SK-N-SH (cell line): ENCODE measurements around the gene PARP8. TPM values are rescaled to one million over a fixed set of nuclear protein-coding genes. Genes with fewer than 3 reads are reported as not detected.

Source experiments
- CTCF ChIA-PET: fragments of 300-600, 350-600 bp; formaldehyde crosslinking; extraction: SDS; loops from one replicate; lab custom pipeline; 2021; lab: Yijun Ruan, JAX
- POLR2A ChIA-PET: fragments of 350-600 bp; sonication (Branson Sonifier 250); formaldehyde crosslinking; extraction: SDS; loops from one replicate; lab custom pipeline; 2020; ENCODE audit warnings: antibody characterized with exemption, inconsistent platforms; lab: Yijun Ruan, JAX
- DNase-seq: peaks from one replicate; pipeline ENCODE4 v3.0.0; 2012
- H2AFZ ChIP-seq: fragments of 200-600 bp; sonication (generic); 2 replicates; pipeline ENCODE4 v1.8.1; 2016; ENCODE audit warnings: antibody characterized with exemption, mild to moderate bottlenecking, low read depth
- H3F3A ChIP-seq: fragments of 200-600 bp; sonication (generic); replicated peaks from 2 replicates; pipeline ENCODE3; 2016; ENCODE audit warnings: antibody characterized with exemption, mild to moderate bottlenecking; ENCODE audit not compliant: insufficient read depth
- H3K27ac ChIP-seq, 2 experiments: fragments of 200-500 bp in 1 of 2; fragments of 200-600 bp in 1 of 2; sonication (Bioruptor generic) in 1 of 2; sonication (generic), shearing (Covaris generic) in 1 of 2; 2 replicates each; pipeline versions ENCODE4 v1.5.1 to v1.6.1; 2014 to 2016; ENCODE audit warnings: low read depth in 2 of 2, inconsistent platforms in 1 of 2, low read length in 1 of 2, mild to moderate bottlenecking in 1 of 2, mixed read lengths in 1 of 2
- H3K27me3 ChIP-seq: fragments of 200-600 bp; sonication (generic), shearing (Covaris generic); 2 replicates; pipeline ENCODE4 v1.6.1; 2016; ENCODE audit warnings: mixed run types; ENCODE audit not compliant: insufficient read depth
- H3K36me3 ChIP-seq, 2 experiments: fragments of 200-500 bp in 1 of 2; fragments of 200-600 bp in 1 of 2; sonication (Bioruptor generic) in 1 of 2; sonication (generic) in 1 of 2; replicated peaks in 1 of 2; 2 replicates each; pipeline versions ENCODE3 to v1.5.1; 2014 to 2016; ENCODE audit warnings: low read length in 1 of 2, mild to moderate bottlenecking in 1 of 2; ENCODE audit not compliant: insufficient read depth in 2 of 2, control insufficient read depth in 1 of 2
- H3K4me1 ChIP-seq, 2 experiments: fragments of 200-500 bp in 1 of 2; fragments of 200-600 bp in 1 of 2; sonication (Bioruptor generic) in 1 of 2; sonication (generic), shearing (Covaris generic) in 1 of 2; 2 replicates each; pipeline versions ENCODE4 v1.5.1 to v1.6.1; 2014 to 2016; ENCODE audit warnings: low read depth in 1 of 2, low read length in 1 of 2, mixed run types in 1 of 2; ENCODE audit not compliant: insufficient read depth in 2 of 2, control insufficient read depth in 1 of 2
- H3K4me2 ChIP-seq: fragments of 200-600 bp; sonication (generic), shearing (Covaris generic); 2 replicates; pipeline ENCODE4 v1.6.1; 2017; ENCODE audit warnings: mixed run types
- H3K4me3 ChIP-seq, 2 experiments: fragments of 200-500 bp in 1 of 2; fragments of 200-600 bp in 1 of 2; sonication (Bioruptor generic) in 1 of 2; sonication (generic), shearing (Covaris generic) in 1 of 2; 2 replicates each; pipeline versions ENCODE4 v1.5.1 to v1.8.1; 2014 to 2016; ENCODE audit warnings: low read depth in 2 of 2, inconsistent platforms in 1 of 2, low read length in 1 of 2, mild to moderate bottlenecking in 1 of 2, mixed read lengths in 1 of 2, moderate library complexity in 1 of 2
- H3K79me2 ChIP-seq: fragments of 200-600 bp; sonication (generic); 2 replicates; pipeline ENCODE4 v1.8.1; 2017; ENCODE audit warnings: mild to moderate bottlenecking; ENCODE audit not compliant: insufficient read depth
- H3K9ac ChIP-seq: fragments of 200-600 bp; sonication (generic); 2 replicates; pipeline ENCODE4 v1.6.1; 2017; ENCODE audit warnings: mixed run types
- H3K9me2 ChIP-seq: fragments of 200-600 bp; sonication (generic); 2 replicates; pipeline ENCODE4 v1.6.1; 2017; ENCODE audit warnings: mixed run types
- H3K9me3 ChIP-seq: fragments of 200-600 bp; sonication (generic); 2 replicates; pipeline ENCODE4 v1.6.1; 2017; ENCODE audit warnings: mixed run types, mild to moderate bottlenecking, moderate library complexity
- H4K20me1 ChIP-seq: fragments of 200-600 bp; sonication (generic); 2 replicates; pipeline ENCODE4 v1.6.1; 2017; ENCODE audit warnings: mild to moderate bottlenecking, mixed run types; ENCODE audit not compliant: insufficient read depth
- CHD2 ChIP-seq: fragments of 150-350 bp; IDR thresholded peaks from 2 replicates; pipeline ENCODE4 v1.6.1; 2018; ENCODE audit warnings: low read length; ENCODE audit not compliant: partially characterized antibody
- ELF1 ChIP-seq: IDR thresholded peaks from 2 replicates; pipeline ENCODE4 v1.4.0; 2012
- IRF3 ChIP-seq: fragments of 150-350 bp; IDR thresholded peaks from 2 replicates; pipeline ENCODE4 v1.6.1; 2016; ENCODE audit warnings: mild to moderate bottlenecking, low read depth, low read length
- MXI1 ChIP-seq: IDR thresholded peaks from 2 replicates; pipeline ENCODE4 v1.6.1; 2012; ENCODE audit warnings: mild to moderate bottlenecking, low read depth, low read length, improper control_type of control experiment
- NFIC ChIP-seq: IDR thresholded peaks from 2 replicates; pipeline ENCODE4 v1.4.0; 2012; ENCODE audit warnings: borderline replicate concordance
- POLR2AphosphoS5 ChIP-seq: IDR thresholded peaks from 2 replicates; pipeline ENCODE4 v1.6.1; 2012; ENCODE audit warnings: low read depth, low read length
- RCOR1 ChIP-seq: fragments of 150-350 bp; IDR thresholded peaks from 2 replicates; pipeline ENCODE4 v1.6.1; 2017; ENCODE audit warnings: antibody characterized with exemption, low read length
- RFX5 ChIP-seq: IDR thresholded peaks from 2 replicates; pipeline ENCODE4 v1.6.1; 2012; ENCODE audit warnings: mild to moderate bottlenecking, improper control_type of control experiment, low read length
- RXRA ChIP-seq: IDR thresholded peaks from 2 replicates; pipeline ENCODE4 v1.4.0; 2012; ENCODE audit warnings: low read depth, mild to moderate bottlenecking, borderline replicate concordance
- SIN3A ChIP-seq: IDR thresholded peaks from 2 replicates; pipeline ENCODE4 v1.6.1; 2012; ENCODE audit warnings: low read depth, mild to moderate bottlenecking, low read length, moderate library complexity, borderline replicate concordance
- SMC3 ChIP-seq: IDR thresholded peaks from 2 replicates; pipeline ENCODE4 v1.6.1; 2012; ENCODE audit warnings: low read depth, low read length, improper control_type of control experiment
- TAF1 ChIP-seq: IDR thresholded peaks from 2 replicates; pipeline ENCODE4 v1.6.1; 2012; ENCODE audit warnings: low read depth, mild to moderate bottlenecking, low read length, moderate library complexity, borderline replicate concordance
- USF2 ChIP-seq: fragments of 150-350 bp; IDR thresholded peaks from 2 replicates; pipeline ENCODE4 v1.6.1; 2017; ENCODE audit warnings: antibody characterized with exemption, low read length, low read depth, borderline replicate concordance
- YY1 ChIP-seq: IDR thresholded peaks from 2 replicates; pipeline ENCODE4 v1.4.0; 2012; ENCODE audit warnings: low read depth, mild to moderate bottlenecking
- WGBS: methylation state at CpG from one replicate; pipeline ENCODE4 v1.1.6; 2017; ENCODE audit warnings: low lambda C conversion rate; 5-methylcytosine and 5-hydroxymethylcytosine counted together
- polyA plus RNA-seq, 3 experiments: library from polyadenylated mRNA; depleted of rRNA; stranded (reverse); fragments of >200 nt; gene quantifications; 2 replicates each; pipeline ENCODE4 v1.2.3, GENCODE V29; 2012
- TF ChIP-seq, protein P1 (sequence below): IDR thresholded peaks from 2 replicates; pipeline ENCODE4; 2012
- TF ChIP-seq, protein P2 (sequence below): fragments of 200-600 bp; sonication (generic); IDR thresholded peaks from 2 replicates; pipeline ENCODE4 v1.6.1; 2017; ENCODE audit warnings: antibody characterized with exemption, mild to moderate bottlenecking, moderate library complexity

The PARP8 gene
- polyA plus RNA-seq, 1 of the 3 experiments (the other 2 are of a cell fraction) = 6.2 TPM

- CTCF ChIA-PET = interaction anchor here (0.5 kb wide), 1 partner anchor 23 kb away, joined by 3 read pairs; no protein-coding TSS in a partner anchor
- TF ChIP-seq IRF3 (no peak), RXRA (no peak), RFX5 (no peak), TAF1 (no peak), NFIC (no peak), MXI1 (no peak), YY1 (no peak), ELF1 (no peak), SMC3 (no peak), POLR2AphosphoS5 (no peak), USF2 (no peak), CHD2 (no peak), SIN3A (no peak), RCOR1 (no peak)
- TF ChIP-seq, protein P1, sequence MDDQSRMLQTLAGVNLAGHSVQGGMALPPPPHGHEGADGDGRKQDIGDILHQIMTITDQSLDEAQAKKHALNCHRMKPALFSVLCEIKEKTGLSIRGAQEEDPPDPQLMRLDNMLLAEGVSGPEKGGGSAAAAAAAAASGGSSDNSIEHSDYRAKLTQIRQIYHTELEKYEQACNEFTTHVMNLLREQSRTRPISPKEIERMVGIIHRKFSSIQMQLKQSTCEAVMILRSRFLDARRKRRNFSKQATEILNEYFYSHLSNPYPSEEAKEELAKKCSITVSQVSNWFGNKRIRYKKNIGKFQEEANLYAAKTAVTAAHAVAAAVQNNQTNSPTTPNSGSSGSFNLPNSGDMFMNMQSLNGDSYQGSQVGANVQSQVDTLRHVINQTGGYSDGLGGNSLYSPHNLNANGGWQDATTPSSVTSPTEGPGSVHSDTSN = no peak
- TF ChIP-seq, protein P2, sequence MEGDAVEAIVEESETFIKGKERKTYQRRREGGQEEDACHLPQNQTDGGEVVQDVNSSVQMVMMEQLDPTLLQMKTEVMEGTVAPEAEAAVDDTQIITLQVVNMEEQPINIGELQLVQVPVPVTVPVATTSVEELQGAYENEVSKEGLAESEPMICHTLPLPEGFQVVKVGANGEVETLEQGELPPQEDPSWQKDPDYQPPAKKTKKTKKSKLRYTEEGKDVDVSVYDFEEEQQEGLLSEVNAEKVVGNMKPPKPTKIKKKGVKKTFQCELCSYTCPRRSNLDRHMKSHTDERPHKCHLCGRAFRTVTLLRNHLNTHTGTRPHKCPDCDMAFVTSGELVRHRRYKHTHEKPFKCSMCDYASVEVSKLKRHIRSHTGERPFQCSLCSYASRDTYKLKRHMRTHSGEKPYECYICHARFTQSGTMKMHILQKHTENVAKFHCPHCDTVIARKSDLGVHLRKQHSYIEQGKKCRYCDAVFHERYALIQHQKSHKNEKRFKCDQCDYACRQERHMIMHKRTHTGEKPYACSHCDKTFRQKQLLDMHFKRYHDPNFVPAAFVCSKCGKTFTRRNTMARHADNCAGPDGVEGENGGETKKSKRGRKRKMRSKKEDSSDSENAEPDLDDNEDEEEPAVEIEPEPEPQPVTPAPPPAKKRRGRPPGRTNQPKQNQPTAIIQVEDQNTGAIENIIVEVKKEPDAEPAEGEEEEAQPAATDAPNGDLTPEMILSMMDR = no peak
- TF ChIP-seq, all 33 proteins: peak for 0
- POLR2A ChIA-PET = no interaction called here
- Histone ChIP-seq H3K36me3 (no peaks in the 10 kb centered on the region), H3K4me3 (no peak overlapping the region), H3K4me1 (no peaks in the 10 kb centered on the region), H3K9me3 (no peaks in the 10 kb centered on the region), H3K9ac (no peak overlapping the region), H3K4me2 (no peak overlapping the region), H2AFZ (no peak overlapping the region), H3K9me2 (no peaks in the 10 kb centered on the region), H3K79me2 (no peaks in the 10 kb centered on the region), H4K20me1 (no peaks in the 10 kb centered on the region), H3K27me3 (no peaks in the 10 kb centered on the region), H3K27ac (no peak overlapping the region), H3F3A (no peaks in the 10 kb centered on the region)
- 41% methylated on average over 3 of the region's 3 CpGs for WGBS
- DNase-seq = no peak
These were observed 197.2 kb downstream of the PARP8 start for GRCh38 chr5:50863534-50864170.
